ENCODE results near the gene CEP164. TPM values are rescaled to one million over a fixed set of nuclear protein-coding genes. Genes with fewer than 3 reads are reported as not detected.

CEP164 gene
- total and polyA plus RNA-seq, 2 of the 4 experiments (the other 2 are of a cell fraction): 23.3 to 26.9 TPM

GRCh38 chr11:117428856-117429229, 101.2 kb downstream of the CEP164 start:
- no peak overlapping the region for H4K91ac ChIP-seq (ENCODE audit: insufficient read depth, low read depth, low read length)
- no peak for TF ChIP-seq RCOR1 (IDR thresholded peaks at IDR 0.05; ENCODE audit: insufficient replicate concordance, low read length)
- TF ChIP-seq, protein P1, sequence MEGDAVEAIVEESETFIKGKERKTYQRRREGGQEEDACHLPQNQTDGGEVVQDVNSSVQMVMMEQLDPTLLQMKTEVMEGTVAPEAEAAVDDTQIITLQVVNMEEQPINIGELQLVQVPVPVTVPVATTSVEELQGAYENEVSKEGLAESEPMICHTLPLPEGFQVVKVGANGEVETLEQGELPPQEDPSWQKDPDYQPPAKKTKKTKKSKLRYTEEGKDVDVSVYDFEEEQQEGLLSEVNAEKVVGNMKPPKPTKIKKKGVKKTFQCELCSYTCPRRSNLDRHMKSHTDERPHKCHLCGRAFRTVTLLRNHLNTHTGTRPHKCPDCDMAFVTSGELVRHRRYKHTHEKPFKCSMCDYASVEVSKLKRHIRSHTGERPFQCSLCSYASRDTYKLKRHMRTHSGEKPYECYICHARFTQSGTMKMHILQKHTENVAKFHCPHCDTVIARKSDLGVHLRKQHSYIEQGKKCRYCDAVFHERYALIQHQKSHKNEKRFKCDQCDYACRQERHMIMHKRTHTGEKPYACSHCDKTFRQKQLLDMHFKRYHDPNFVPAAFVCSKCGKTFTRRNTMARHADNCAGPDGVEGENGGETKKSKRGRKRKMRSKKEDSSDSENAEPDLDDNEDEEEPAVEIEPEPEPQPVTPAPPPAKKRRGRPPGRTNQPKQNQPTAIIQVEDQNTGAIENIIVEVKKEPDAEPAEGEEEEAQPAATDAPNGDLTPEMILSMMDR (conservative IDR thresholded peaks at IDR 0.05; ENCODE audit: low read depth, low read length): no peak
- TF ChIP-seq FOS (IDR thresholded peaks at IDR 0.05; ENCODE audit: low read depth, low read length): no peak
- TF ChIP-seq POLR2A (IDR thresholded peaks at IDR 0.05; ENCODE audit: low read depth, low read length): no peak
- no peak for TF ChIP-seq NFE2L2 (IDR thresholded peaks at IDR 0.05; ENCODE audit: low read depth, low read length)
- TF ChIP-seq MAZ (IDR thresholded peaks at IDR 0.05; ENCODE audit: borderline replicate concordance, low read depth, low read length): no peak
- no peak for TF ChIP-seq MXI1 (IDR thresholded peaks at IDR 0.05; ENCODE audit: borderline replicate concordance, low read depth, low read length)
- TF ChIP-seq, protein P2, sequence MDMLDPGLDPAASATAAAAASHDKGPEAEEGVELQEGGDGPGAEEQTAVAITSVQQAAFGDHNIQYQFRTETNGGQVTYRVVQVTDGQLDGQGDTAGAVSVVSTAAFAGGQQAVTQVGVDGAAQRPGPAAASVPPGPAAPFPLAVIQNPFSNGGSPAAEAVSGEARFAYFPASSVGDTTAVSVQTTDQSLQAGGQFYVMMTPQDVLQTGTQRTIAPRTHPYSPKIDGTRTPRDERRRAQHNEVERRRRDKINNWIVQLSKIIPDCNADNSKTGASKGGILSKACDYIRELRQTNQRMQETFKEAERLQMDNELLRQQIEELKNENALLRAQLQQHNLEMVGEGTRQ (IDR thresholded peaks at IDR 0.05; ENCODE audit: low read depth, low read length): no peak
- TF ChIP-seq CHD1 (IDR thresholded peaks at IDR 0.05; ENCODE audit: low read depth, low read length): no peak
- no peak for TF ChIP-seq CEBPB (IDR thresholded peaks at IDR 0.05; ENCODE audit: low read depth, low read length)
- no peak for TF ChIP-seq BHLHE40 (IDR thresholded peaks at IDR 0.05; ENCODE audit: low read depth, low read length)
- TF ChIP-seq MAFK (IDR thresholded peaks at IDR 0.05; ENCODE audit: low read depth, low read length): no peak
- no peak for TF ChIP-seq RAD21 (IDR thresholded peaks at IDR 0.05; ENCODE audit: low read length)
- no peak for TF ChIP-seq RFX5 (IDR thresholded peaks at IDR 0.05; ENCODE audit: low read depth, low read length)
- no peak for TF ChIP-seq ELK1 (IDR thresholded peaks at IDR 0.05; ENCODE audit: borderline replicate concordance, low read depth, low read length)
- TF ChIP-seq SMC3 (IDR thresholded peaks at IDR 0.05; ENCODE audit: low read depth, low read length): no peak
- H3K27ac ChIP-seq (ENCODE audit: insufficient read depth, low read length): no peak overlapping the region
- DNase-seq: no peak
- ATAC-seq (ENCODE audit: low read depth): no peak
- H3K4me2 ChIP-seq (ENCODE audit: low read depth, low read length): no peak overlapping the region
- no peak overlapping the region for H2BK120ac ChIP-seq (ENCODE audit: low read depth, low read length)
- intact Hi-C loops (cut with micrococcal nuclease) (no loop called here), in situ Hi-C loops (cut with MboI; ENCODE audit: low sequenced_read_pairs) (no loop called here), dilution Hi-C loops (cut with HindIII; ENCODE audit: low sequenced_read_pairs, unreplicated experiment) (no loop called here)
- H4K5ac ChIP-seq (ENCODE audit: low read depth, low read length): no peak overlapping the region
- H3K23ac ChIP-seq (ENCODE audit: low read depth, low read length): no peak overlapping the region
- no peak overlapping the region for H3K18ac ChIP-seq (ENCODE audit: low read depth, low read length)
- CTCF ChIA-PET: interaction anchor here (1.0 kb wide), 1 partner anchor 518 kb away, joined by 3 read pairs; no protein-coding TSS in a partner anchor
- H3K56ac ChIP-seq (ENCODE audit: extremely low read depth, insufficient read depth, low read length): no peak overlapping the region
- H2BK5ac ChIP-seq (ENCODE audit: low read depth, low read length, poor library complexity, severe bottlenecking): no peak overlapping the region
- H3K36me3 ChIP-seq (ENCODE audit: control insufficient read depth, insufficient read depth, low read length): no peaks in the 10 kb centered on the region
- H2AK5ac ChIP-seq (ENCODE audit: low read depth, low read length): no peak overlapping the region
- peaks cover 18% of the 10 kb centered on the region for H3K27me3 ChIP-seq (ENCODE audit: control insufficient read depth, insufficient read depth, low read length)
- no TSS peak for BruUV-seq (replicated peaks)
- no CpG with 5 or more reads among the region's 7 CpGs for WGBS, 2 experiments (ENCODE audit: extremely low coverage in 2 of 2, insufficient read length in 1 of 2)
- no peak overlapping the region for H3K14ac ChIP-seq (replicated peaks; ENCODE audit: low read depth, low read length)
- no peak overlapping the region for H3K9ac ChIP-seq (ENCODE audit: low read depth, low read length)
- no peak overlapping the region for H4K8ac ChIP-seq (ENCODE audit: low read depth in 2 of 2, low read length in 2 of 2)
- H3K9me3 ChIP-seq (ENCODE audit: control insufficient read depth, insufficient read depth, low read length): no peaks in the 10 kb centered on the region
- POLR2A ChIA-PET (ENCODE audit: unreplicated experiment): no interaction called here
- H2AFZ ChIP-seq (replicated peaks; ENCODE audit: low read length, poor library complexity): no peak overlapping the region
- no peaks in the 10 kb centered on the region for H3K9me1 ChIP-seq (ENCODE audit: insufficient read depth, low read length)
- H2BK20ac ChIP-seq (ENCODE audit: low read depth, low read length): no peak overlapping the region
- H3K4me1 ChIP-seq (ENCODE audit: control insufficient read depth, insufficient read depth, low read length): no peaks in the 10 kb centered on the region
- H3K79me1 ChIP-seq (ENCODE audit: low read depth in 1 of 2, low read length in 2 of 2): no peaks in the 10 kb centered on the region
- H3K4me3 ChIP-seq (ENCODE audit: insufficient read depth, low read depth, low read length): no peak overlapping the region
- no peaks in the 10 kb centered on the region for H4K20me1 ChIP-seq (ENCODE audit: insufficient read depth, low read length)
- no peak overlapping the region for H3K4ac ChIP-seq (ENCODE audit: low read depth, low read length)
- H2BK15ac ChIP-seq (ENCODE audit: low read depth, low read length): no peak overlapping the region
- H2AK9ac ChIP-seq (replicated peaks; ENCODE audit: low read depth, low read length, poor library complexity): no peak overlapping the region

All from IMR-90 (cell line).